Dedifferentiated amniotic fluid mesenchymal stem cell (primary cell): Measurements from ENCODE around the gene C2CD2L.
"Not testable (repeated sequence)": the region's sequence is repeated elsewhere in the genome, so short reads cannot be mapped to it uniquely, and the experiment has no call there.

Experiments
- DNase-seq: peaks from one replicate; pipeline ENCODE4 v3.0.0-alpha.2; 2016; ENCODE audit errors: extremely low spot score

C2CD2L gene

DNA sequence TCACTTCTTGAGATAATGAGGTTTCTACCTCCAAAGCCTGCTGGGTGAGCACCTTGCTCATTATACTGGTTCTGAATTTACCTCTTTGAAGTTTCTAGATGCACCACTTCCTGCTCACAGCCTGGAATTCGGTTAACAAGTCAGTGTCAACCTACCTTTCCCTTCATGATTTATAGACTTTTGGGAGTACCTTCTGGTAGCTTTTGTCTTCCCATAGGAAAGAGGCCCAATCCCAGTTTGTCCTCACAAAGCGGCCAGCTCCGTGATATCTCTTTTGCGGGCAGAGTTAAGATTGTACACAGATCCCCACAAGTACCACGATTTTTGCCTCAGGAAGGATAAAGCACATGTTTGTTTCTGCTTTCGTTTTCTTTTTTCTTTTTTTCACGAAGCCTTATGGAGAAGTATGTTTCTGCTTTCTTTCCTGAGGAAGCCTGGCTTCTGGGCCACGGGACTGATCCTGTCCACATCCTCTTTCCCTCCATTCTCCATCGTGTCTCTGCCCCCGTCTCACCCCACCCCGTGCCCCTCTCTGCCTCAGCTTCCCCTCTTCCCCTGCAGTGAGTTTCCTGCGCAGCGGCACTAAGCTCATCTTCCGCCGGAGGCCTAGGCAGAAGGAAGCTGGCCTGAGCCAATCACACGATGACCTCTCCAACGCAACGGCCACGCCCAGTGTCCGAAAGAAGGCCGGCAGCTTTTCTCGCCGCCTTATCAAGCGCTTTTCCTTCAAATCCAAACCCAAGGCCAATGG is 8.5 kb downstream of the C2CD2L start:
- no peak for DNase-seq

DNA sequence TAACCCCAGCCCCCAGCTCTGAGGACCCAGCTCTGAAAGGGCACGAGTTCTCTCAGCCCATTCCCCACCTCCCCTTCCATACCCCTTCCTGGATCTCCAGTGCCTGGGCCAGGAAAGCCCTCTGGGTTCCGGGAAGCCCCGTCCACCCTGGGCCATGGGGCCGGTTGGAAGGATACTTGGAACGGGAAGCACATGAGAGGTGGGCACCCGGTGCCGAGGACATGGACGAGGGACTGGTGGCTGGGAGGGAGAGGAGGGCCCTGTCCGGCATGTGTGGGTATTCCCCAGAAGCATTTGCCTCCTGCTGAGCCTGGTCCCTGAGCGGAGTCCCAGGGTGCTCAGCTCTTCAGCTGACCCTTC is 9.1 kb downstream of the C2CD2L start:
- DNase-seq, result no peak

- DNase-seq, result no peak
Observed at GRCh38 chr11:119116601-119117000, 9.5 kb downstream of the C2CD2L start.

- no peak for DNase-seq
Observed at GRCh38 chr11:119117004-119117706, 10.0 kb downstream of the C2CD2L start.

GRCh38 chr11:119118227-119118626 is 11.1 kb downstream of the C2CD2L start:
- no peak for DNase-seq

- DNase-seq, result no peak
Observed at GRCh38 chr11:119118946-119119345, 11.8 kb downstream of the C2CD2L start.

DNA sequence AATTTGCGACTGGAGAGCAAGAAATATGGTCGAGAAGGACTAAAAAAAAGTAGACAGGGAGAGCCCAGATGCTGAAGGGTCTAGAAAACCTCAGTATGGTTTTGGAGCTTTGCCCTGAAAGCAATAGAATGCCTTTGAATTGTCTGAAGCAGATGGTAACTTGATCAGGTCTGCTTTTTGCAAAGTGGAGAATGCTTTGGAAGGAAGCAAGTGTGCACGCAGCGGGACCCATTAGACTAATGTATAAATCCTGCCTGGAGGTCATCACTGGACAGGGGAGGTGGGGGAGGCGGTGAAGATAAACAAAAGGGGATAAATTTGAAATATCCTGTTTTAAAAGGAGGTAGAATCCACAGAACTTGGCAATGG is 13.5 kb downstream of the C2CD2L start:
- DNase-seq, result peak; percentile 60

DNA sequence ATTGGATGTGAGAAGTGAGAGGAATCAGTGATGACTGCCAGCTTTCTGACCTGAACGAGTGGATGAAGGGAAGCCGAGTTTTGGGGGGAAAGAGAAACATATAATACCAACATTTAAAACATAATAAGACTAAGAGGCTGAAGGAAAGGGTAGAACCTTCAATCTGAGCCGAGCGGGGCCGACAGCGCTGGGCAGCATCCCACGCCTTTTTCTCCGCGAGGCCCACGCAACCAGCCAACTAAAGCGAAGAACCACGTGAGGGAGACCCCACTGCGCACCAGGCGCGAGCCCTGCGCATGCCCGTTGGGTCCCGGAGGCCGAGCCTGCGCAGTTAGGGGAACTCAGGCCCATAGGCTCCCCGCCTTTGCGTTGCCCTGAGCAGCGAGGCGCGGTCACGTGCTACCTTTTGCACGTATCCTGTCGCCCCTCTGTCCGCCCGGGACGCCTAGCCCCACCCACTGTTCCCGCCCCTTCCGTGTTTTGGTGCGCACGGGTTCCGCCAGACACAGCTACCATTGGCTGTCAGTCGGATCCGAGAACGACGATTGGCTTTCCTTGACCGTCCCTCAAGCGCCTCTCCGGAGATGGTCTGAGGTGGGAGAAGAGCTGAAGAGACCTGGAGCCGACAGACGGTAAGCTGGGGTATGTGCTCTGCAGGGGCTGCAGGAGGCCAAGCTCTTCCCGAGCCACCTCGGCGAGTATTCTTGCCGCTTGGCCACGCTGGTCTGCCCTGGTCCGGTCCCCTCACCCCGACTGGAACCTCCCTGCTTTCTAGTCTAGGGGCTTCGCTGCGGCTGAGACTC is 14.1 kb downstream of the C2CD2L start, which contains the start of gene HINFP:
Gene HINFP (plus strand): TSS at position 573 of the 803 bp plus-strand sequence. CDS start 5,365 bp downstream, outside the sequence.
- peak; percentile 99 for DNase-seq

GRCh38 chr11:119121811-119122124 is 14.6 kb downstream of the C2CD2L start:
- no peak for DNase-seq

DNA sequence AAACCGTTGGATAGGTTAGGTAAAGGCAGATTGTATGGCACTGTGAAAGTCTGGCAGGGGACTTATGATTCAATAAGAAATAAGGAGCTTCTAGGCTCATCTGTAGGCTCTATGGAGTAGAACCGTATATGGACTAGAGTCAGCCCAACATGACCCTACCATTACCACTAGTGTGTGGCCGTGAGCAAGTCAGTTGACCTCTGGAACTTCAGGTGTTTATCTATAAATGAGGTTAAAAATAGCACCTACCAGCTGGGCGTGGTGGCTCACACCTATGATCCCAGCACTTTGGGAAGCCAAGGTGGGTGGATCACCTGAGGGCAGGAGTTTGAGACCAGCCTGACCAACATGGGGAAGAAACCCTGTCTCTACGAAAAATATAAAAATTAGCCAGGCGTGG is 18.7 kb downstream of the C2CD2L start:
- no peak for DNase-seq

GRCh38 chr11:119126675-119127268 is 19.6 kb downstream of the C2CD2L start:
- no peak for DNase-seq

DNA sequence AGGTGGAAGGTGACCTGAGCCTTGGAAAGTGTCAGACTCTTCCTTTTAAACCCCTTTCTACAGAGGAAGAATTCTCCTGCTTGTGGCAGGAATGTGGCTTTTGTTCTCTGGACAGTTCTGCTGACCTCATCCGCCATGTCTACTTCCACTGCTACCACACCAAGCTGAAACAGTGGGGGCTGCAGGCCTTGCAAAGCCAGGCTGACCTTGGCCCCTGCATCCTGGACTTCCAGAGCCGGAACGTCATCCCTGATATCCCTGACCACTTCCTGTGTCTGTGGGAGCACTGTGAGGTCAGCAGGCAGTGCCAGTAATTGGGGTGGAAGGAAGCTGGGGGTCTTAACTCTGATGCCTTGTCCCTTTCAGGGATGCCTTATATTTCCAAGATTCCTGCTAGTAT is 23.5 kb downstream of the C2CD2L start:
- DNase-seq, result no peak

- no peak for DNase-seq
Observed at GRCh38 chr11:119134389-119134978, 27.3 kb downstream of the C2CD2L start.

DNA sequence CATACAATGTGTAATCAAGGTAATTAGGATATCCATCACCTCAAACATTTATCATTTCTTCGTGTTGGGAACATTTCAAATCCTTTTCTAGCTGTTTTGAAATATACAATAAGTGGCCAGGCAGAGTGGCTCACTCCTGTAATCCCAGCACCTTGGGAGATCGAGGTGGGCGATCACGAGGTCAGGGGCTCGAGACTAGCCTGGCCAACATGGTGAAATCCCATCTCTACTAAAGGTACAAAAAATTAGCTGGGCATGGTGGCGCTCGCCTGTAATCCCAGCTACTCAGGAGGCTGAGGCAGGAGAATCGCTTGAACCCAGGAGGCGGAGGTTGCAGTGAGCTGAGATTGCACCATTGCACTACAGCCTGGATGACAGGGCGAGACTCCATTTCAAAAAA is 32.1 kb downstream of the C2CD2L start:
- DNase-seq, result not testable (repeated sequence)

- DNase-seq, result peak; percentile 69
Observed at GRCh38 chr11:119144825-119145486, 37.8 kb downstream of the C2CD2L start.

GRCh38 chr11:119145551-119145950 is 38.4 kb downstream of the C2CD2L start:
- DNase-seq, result no peak

- no peak for DNase-seq
Observed at GRCh38 chr11:119147604-119148333, 40.6 kb downstream of the C2CD2L start.

DNA sequence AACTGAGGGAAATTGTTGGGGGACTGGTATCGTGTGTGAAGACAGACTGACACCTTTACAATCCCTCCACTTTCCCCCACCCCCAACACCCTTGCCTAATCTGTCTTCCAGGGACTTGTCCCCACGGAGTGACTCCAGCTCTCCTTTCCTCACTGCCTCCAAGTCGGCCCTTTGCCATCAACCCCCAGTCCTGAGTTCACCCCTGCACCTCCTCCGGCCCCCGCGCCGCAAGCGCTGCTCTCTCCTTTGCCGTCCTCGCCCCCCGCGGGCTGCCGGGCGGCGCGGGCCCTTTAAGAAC is 41.5 kb downstream of the C2CD2L start:
- no peak for DNase-seq

GRCh38 chr11:119149018-119149785 is 42.1 kb downstream of the C2CD2L start, which contains the start of gene ABCG4:
TSS of gene ABCG4 (plus strand) at chr11:119149052. CDS start at chr11:119149966, 914 bp downstream.
- no peak for DNase-seq

- no peak for DNase-seq
Observed at GRCh38 chr11:119149786-119150275, 42.7 kb downstream of the C2CD2L start.
